ENCODE data around the gene COL5A1. TPM values are rescaled to one million over a fixed set of nuclear protein-coding genes. Genes with fewer than 3 reads are reported as not detected.
A peak's percentile ranks its signal among the peaks of the same experiment; 100 is the strongest.
"Not testable (repeated sequence)": the region's sequence is repeated elsewhere in the genome, so short reads cannot be mapped to it uniquely, and the experiment has no call there.

The COL5A1 gene
- total RNA-seq, 4 donors from 2014 or later: 8.4 to 14.7 (median 11.3) TPM

DNA sequence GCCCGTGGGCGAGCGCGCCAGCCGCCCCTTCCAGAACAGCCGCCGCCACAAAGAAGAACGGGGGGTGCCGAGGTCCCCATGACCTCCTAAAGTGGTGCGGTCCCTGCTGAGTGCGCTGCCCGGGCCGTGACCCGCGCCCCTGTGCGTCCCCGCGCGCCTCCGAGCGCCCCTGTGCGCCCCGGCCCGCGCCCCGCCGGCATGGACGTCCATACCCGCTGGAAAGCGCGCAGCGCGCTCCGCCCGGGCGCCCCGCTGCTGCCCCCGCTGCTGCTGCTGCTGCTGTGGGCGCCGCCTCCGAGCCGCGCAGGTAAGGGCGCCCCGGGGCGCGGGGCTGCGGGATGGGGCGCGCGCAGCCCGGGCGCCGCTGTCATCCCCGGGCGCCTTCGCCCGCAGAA is 384 bp downstream of the COL5A1 start:
- H3K4me3 ChIP-seq (ENCODE audit: low read depth, poor library complexity, severe bottlenecking): peak overlapping the region; percentile 29
- 0 to 2% methylated on average over 9 to 47 of the region's 58 CpGs for WGBS, 2 donors
- intact Hi-C loops (cut with DNase I; ENCODE audit: low total_unique reads): no loop called here
- no peak for TF ChIP-seq POLR2A (IDR thresholded peaks at IDR 0.05)
- TF ChIP-seq, protein P1, sequence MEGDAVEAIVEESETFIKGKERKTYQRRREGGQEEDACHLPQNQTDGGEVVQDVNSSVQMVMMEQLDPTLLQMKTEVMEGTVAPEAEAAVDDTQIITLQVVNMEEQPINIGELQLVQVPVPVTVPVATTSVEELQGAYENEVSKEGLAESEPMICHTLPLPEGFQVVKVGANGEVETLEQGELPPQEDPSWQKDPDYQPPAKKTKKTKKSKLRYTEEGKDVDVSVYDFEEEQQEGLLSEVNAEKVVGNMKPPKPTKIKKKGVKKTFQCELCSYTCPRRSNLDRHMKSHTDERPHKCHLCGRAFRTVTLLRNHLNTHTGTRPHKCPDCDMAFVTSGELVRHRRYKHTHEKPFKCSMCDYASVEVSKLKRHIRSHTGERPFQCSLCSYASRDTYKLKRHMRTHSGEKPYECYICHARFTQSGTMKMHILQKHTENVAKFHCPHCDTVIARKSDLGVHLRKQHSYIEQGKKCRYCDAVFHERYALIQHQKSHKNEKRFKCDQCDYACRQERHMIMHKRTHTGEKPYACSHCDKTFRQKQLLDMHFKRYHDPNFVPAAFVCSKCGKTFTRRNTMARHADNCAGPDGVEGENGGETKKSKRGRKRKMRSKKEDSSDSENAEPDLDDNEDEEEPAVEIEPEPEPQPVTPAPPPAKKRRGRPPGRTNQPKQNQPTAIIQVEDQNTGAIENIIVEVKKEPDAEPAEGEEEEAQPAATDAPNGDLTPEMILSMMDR (IDR thresholded peaks at IDR 0.05): no peak
- no peak for DNase-seq (ENCODE audit: low spot score in 2 of 2)

DNA sequence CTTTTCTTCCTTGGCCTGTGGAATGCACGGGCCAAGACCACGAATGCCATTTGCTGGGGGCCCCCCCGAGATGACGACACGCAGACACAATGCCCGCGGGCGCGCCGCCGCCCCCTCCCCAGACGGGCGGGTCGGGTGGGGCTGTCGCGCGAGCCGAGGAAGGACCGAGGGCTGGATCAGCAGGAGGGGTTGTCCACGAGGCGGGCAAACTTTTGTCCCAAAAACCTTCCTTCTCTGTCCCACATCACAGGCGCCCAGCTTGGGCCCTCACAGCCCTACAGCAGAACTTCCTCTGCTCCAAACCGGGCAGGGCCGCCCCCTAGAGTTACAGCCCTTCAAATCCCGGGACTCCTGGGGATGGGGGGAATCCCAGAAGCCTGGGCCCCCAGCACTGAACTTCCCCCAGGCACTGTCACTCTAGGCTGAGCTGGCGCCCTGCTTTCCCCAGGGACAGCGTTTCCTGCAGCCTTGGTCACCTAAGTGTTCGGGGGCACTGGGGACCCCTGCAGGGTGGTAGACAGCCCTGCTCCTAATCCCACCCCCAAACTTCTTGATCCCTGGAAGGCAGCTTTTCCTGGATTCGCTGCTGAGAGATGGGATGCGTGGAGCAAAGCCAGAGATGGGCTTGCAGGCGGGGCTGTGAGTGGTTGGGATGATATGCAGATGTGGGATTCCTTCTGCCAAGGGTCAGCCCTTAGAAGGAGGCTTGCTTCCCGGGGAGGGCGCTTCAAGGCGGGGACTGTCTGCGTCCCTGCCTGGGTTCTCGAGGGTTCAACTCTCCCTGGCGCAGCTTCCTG is 980 bp downstream of the COL5A1 start:
- intact Hi-C loops (cut with DNase I; ENCODE audit: low total_unique reads): no loop called here
- 3 to 9% methylated on average over 18 to 30 of the region's 37 CpGs for WGBS, 2 donors
- no peak for TF ChIP-seq POLR2A (IDR thresholded peaks at IDR 0.05)
- TF ChIP-seq, protein P1 (IDR thresholded peaks at IDR 0.05): no peak
- DNase-seq (ENCODE audit: low spot score in 2 of 2): peak; percentile 61 to 94
- H3K4me3 ChIP-seq (ENCODE audit: low read depth, poor library complexity, severe bottlenecking): no peak overlapping the region

DNA sequence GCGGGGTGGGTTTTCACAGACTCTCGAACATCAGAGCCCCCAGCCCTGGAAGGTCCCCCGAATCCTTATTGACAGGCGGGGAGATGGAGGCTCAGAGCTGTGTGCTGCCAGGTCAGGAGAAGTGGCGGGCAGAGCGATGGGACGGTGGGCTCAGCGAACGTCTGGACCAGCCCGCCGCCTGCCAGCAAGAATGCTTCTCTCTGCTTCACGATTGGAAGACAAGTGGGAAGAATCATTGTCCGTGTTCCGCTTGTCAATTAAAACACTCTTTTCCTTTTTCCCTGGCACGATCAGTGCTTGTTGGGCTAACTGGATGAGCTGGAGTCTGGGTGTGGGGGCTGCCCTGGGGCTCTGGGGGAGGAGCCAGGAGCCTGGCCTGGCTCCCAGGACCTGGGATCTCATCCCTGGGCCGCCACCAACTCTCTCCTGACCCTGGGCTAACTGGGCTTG is 1.6 kb downstream of the COL5A1 start:
- TF ChIP-seq POLR2A (IDR thresholded peaks at IDR 0.05): no peak
- TF ChIP-seq, protein P1 (IDR thresholded peaks at IDR 0.05): no peak
- intact Hi-C loops (cut with DNase I; ENCODE audit: low total_unique reads): no loop called here
- DNase-seq (ENCODE audit: low spot score in 2 of 2): no peak
- WGBS, 2 donors: 11 to 22% methylated on average over 16 of the region's 16 CpGs
- H3K4me3 ChIP-seq (ENCODE audit: low read depth, poor library complexity, severe bottlenecking): no peak overlapping the region

DNA sequence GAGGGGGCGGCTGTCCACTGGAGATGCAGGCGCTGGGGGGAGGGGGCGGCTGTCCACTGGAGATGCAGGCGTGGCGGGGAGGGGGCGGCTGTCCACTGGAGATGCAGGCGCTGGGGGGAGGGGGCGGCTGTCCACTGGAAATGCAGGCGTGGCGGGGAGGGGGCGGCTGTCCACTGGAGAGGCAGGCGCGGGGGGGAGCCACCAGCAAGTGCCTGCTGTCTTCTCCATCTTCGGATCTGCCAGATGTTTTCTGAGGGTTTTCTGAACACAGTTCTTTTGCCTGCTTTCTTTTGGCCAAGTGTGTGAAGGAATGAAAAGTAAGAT is 2.8 kb downstream of the COL5A1 start:
- H3K4me3 ChIP-seq (ENCODE audit: low read depth, poor library complexity, severe bottlenecking); DNase-seq (ENCODE audit: low spot score in 2 of 2); intact Hi-C loops (cut with DNase I; ENCODE audit: low total_unique reads): not testable (repeated sequence)
- 10 to 12% methylated on average over 6 of the region's 14 CpGs for WGBS, 2 donors

DNA sequence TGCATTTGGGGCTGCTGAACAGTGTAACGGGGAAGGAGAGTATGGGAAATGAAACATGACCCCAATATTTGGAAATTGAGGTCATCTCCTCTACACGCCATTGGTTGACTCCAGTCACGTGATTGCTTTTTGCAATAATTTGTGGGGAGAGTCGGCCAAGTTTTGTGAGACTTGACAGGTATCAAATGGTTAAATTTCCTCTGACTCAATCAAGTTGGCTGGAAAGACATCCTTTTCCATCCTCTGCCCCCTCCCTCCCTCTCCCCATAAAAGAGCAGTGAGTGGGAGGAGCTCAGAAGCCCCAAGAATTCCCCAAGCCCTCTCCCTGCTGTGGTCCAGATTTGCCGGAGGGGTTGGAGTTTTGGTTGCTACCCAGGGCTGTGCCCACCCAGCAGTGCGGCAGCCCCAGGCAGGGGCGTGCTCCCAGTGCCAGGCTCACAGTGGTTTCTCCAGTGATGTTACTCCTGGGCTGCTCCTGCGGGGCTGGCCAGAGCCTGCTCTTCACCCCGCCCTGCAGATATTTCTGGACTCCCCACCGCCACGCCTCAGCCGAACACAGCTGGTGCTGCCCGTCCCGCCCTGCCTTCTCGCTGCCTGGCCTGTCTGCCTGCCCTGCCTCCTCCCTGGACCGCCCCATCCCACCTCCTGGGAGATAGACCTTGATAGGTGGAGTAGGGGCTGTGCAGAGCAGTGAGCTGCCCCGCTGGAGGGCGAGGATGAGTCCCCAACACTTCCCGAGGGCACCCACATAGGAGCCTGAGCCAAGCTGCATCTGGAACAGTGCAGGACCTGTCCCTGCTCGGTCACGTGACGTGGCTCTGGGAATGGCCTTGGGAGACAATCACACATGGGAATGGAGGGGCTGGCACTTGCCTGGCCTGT is 3.4 kb downstream of the COL5A1 start:
- 16 to 29% methylated on average over 19 to 22 of the region's 22 CpGs for WGBS, 2 donors
- TF ChIP-seq POLR2A (IDR thresholded peaks at IDR 0.05): no peak
- TF ChIP-seq, protein P1 (IDR thresholded peaks at IDR 0.05): no peak
- no peak overlapping the region for H3K4me3 ChIP-seq (ENCODE audit: low read depth, poor library complexity, severe bottlenecking)
- intact Hi-C loops (cut with DNase I; ENCODE audit: low total_unique reads): no loop called here
- DNase-seq (ENCODE audit: low spot score in 2 of 2): peak; percentile 80 to 94
